HepG2 (cell line): Measurements from ENCODE around the gene LTB4R2. TPM values are rescaled to one million over a fixed set of nuclear protein-coding genes. Genes with fewer than 3 reads are reported as not detected.

Experiments
- ATAD3A ChIP-seq: sonication (generic); formaldehyde crosslinking; IDR thresholded peaks from 2 replicates; pipeline ENCODE4 v1.4.0; 2020; ENCODE audit warnings: missing genetic modification reagents
- CENPT ChIP-seq: sonication (generic); formaldehyde crosslinking; IDR thresholded peaks from 2 replicates; pipeline ENCODE4 v1.8.0; 2022; ENCODE audit warnings: low read depth, mild to moderate bottlenecking, moderate library complexity, missing genetic modification reagents
- GATAD2A ChIP-seq: IDR thresholded peaks from 2 replicates; pipeline ENCODE4 v1.6.1; 2016
- GTF2F1 ChIP-seq: fragments of 150-350 bp; IDR thresholded peaks from 2 replicates; pipeline ENCODE4 v1.6.1; 2014; ENCODE audit warnings: low read length
- KDM1A ChIP-seq: IDR thresholded peaks from 2 replicates; pipeline ENCODE4 v1.6.1; 2016; ENCODE audit warnings: missing compliant biosample characterization
- KMT2A ChIP-seq: sonication (generic); formaldehyde crosslinking; IDR thresholded peaks from 2 replicates; pipeline ENCODE4 v1.4.0; 2020; ENCODE audit warnings: missing genetic modification reagents
- MZF1 ChIP-seq: sonication (generic); formaldehyde crosslinking; IDR thresholded peaks from 2 replicates; pipeline ENCODE4 v1.8.1; 2023; ENCODE audit warnings: mild to moderate bottlenecking, missing genetic modification reagents, borderline replicate concordance
- NFYB ChIP-seq: sonication (generic); formaldehyde crosslinking; IDR thresholded peaks from 2 replicates; pipeline ENCODE4 v1.4.0; 2020; ENCODE audit warnings: missing genetic modification reagents
- PCBP1 ChIP-seq: fragments of 200-400 bp; formaldehyde crosslinking; IDR thresholded peaks from 2 replicates; pipeline ENCODE4 v1.6.1; 2017; ENCODE audit warnings: mild to moderate bottlenecking, low read depth, low read length, borderline replicate concordance
- SMAD1 ChIP-seq: sonication (generic); formaldehyde crosslinking; IDR thresholded peaks from 2 replicates; pipeline ENCODE4 v1.4.0; 2020; ENCODE audit warnings: missing genetic modification reagents, low read depth, mild to moderate bottlenecking, borderline replicate concordance
- TARDBP ChIP-seq: sonication (generic); formaldehyde crosslinking; IDR thresholded peaks from 2 replicates; pipeline ENCODE4 v1.8.0; 2022; ENCODE audit warnings: mild to moderate bottlenecking, missing genetic modification reagents
- TBL1XR1 ChIP-seq: fragments of 150-350 bp; IDR thresholded peaks from 2 replicates; pipeline ENCODE4 v1.6.1; 2014; ENCODE audit warnings: borderline replicate concordance, low read length; ENCODE audit not compliant: partially characterized antibody
- ZFP1 ChIP-seq: IDR thresholded peaks from 2 replicates; pipeline ENCODE4 v1.6.1; 2016
- ZNF383 ChIP-seq: sonication (generic); formaldehyde crosslinking; IDR thresholded peaks from 2 replicates; pipeline ENCODE4 v1.4.0; 2020; ENCODE audit warnings: missing genetic modification reagents, mild to moderate bottlenecking, borderline replicate concordance
- ZNF768 ChIP-seq: sonication (generic); formaldehyde crosslinking; IDR thresholded peaks from 2 replicates; pipeline ENCODE4 v1.4.0; 2020; ENCODE audit warnings: missing genetic modification reagents
- ZSCAN12 ChIP-seq: sonication (generic); formaldehyde crosslinking; IDR thresholded peaks from 2 replicates; pipeline ENCODE4 v1.9.0; 2021; ENCODE audit warnings: mild to moderate bottlenecking, missing genetic modification reagents
- polyA plus RNA-seq, 8 experiments: library from polyadenylated mRNA; depleted of rRNA in 3 of 8; stranded (reverse) in 7 of 8; unstranded in 1 of 8; fragments of >200 nt; fragmentation: Illumina TruSeq in 4 of 8; extraction: Trizol in 4 of 8; gene quantifications; 2 replicates each; pipeline versions ENCODE4 v1.2.1 to v1.2.3, GENCODE V29; 2011 to 2016; ENCODE audit warnings: low read depth in 4 of 8, missing spikeins in 1 of 8, mixed read lengths in 1 of 8; ENCODE audit not compliant: insufficient read depth in 1 of 8
- total RNA-seq, 5 experiments: library from RNA; depleted of rRNA; stranded (reverse); fragments of >200 nt; fragmentation: Illumina TruSeq; extraction: Trizol; gene quantifications; 2 replicates each; pipeline ENCODE4 v1.2.3, GENCODE V29; 2016; ENCODE audit warnings: low read depth in 1 of 5
- TF ChIP-seq, protein P1 (sequence below): sonication (generic); formaldehyde crosslinking; IDR thresholded peaks from 2 replicates; pipeline ENCODE4 v1.4.0; 2020; ENCODE audit warnings: low read depth, mild to moderate bottlenecking, missing genetic modification reagents
- TF ChIP-seq, protein P2 (sequence below): sonication (generic); formaldehyde crosslinking; IDR thresholded peaks from 2 replicates; pipeline ENCODE4 v1.8.0; 2022; ENCODE audit warnings: mild to moderate bottlenecking, missing genetic modification reagents, moderate library complexity
- TF ChIP-seq, protein P3 (sequence below): sonication (generic); formaldehyde crosslinking; IDR thresholded peaks from 2 replicates; pipeline ENCODE4 v1.8.1; 2023; ENCODE audit warnings: mild to moderate bottlenecking, missing genetic modification reagents
- TF ChIP-seq, protein P4 (sequence below): sonication (generic); formaldehyde crosslinking; IDR thresholded peaks from 2 replicates; pipeline ENCODE4 v1.4.0; 2020; ENCODE audit warnings: low read depth, mild to moderate bottlenecking, missing genetic modification reagents
- TF ChIP-seq, protein P5 (sequence below): sonication (generic); formaldehyde crosslinking; IDR thresholded peaks from 2 replicates; pipeline ENCODE4 v1.4.0; 2020; ENCODE audit warnings: missing genetic modification reagents, borderline replicate concordance
- TF ChIP-seq, protein P6 (sequence below): sonication (generic); formaldehyde crosslinking; IDR thresholded peaks from 2 replicates; pipeline ENCODE4 v1.5.0; 2020; ENCODE audit warnings: missing genetic modification reagents

The LTB4R2 gene
- total and polyA plus RNA-seq, 2 of the 13 experiments (the other 11 are each of a cell fraction or from before 2014, with no cell fraction given): 3.9 to 6.9 TPM

DNA sequence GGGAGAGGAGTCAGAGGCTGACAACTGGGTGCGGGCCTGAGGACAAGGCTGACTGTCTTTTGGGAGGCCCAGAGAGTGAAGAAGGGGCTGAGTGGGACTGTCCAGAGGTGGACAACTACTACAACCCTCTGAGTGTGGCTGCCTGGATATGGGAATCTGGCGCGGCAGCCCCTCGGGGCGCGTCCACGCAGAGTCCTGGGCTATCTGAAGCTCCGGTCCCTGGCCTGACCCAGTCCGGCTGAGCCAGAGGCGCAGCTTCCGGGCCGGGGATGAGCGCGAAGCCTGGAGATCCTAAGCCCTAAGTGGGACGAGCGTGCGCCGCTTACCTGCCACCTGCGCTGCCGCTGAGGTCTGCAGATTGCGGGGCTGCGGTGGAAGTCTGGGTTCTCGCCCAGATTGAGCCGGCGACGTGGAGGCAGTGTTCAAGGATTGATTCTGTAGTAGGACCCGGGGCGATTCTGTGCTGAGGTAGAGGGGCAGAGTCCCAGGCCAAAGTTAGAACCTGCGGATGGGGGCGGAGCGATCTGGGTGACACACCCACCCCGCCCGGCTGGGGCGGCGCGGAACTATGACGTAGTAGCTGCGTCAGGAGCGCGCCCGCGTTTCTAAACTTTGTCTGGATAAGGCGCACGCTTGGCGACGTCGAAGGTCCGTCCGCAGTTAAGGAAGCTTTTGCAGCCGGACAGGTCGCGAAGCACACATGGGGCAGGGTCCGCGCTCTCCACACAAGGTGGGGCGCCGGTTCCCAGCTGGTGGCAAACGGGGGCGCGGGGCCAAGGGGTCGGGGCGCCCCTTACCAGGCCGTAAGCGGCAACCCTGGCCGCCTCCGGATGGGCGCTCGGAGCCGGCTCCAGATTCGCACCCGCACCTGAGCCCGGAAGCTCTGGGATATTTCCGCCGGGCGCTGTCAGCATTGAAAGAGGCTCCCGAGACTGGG is 10.4 kb upstream of the LTB4R2 start, which contains the start of the genes DHRS1 and NOP9 (continued):
- TF ChIP-seq, protein P1, sequence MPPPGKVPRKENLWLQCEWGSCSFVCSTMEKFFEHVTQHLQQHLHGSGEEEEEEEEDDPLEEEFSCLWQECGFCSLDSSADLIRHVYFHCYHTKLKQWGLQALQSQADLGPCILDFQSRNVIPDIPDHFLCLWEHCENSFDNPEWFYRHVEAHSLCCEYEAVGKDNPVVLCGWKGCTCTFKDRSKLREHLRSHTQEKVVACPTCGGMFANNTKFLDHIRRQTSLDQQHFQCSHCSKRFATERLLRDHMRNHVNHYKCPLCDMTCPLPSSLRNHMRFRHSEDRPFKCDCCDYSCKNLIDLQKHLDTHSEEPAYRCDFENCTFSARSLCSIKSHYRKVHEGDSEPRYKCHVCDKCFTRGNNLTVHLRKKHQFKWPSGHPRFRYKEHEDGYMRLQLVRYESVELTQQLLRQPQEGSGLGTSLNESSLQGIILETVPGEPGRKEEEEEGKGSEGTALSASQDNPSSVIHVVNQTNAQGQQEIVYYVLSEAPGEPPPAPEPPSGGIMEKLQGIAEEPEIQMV (CRISPR knock-in tag): peak; percentile 96
- TF ChIP-seq NFYB (CRISPR knock-in tag): peak; percentile 59; the same call in 1 of the 2 replicates
- TF ChIP-seq GATAD2A (CRISPR knock-in tag): peak; percentile 79
- peak; percentile 88 for TF ChIP-seq TARDBP (CRISPR knock-in tag)
- TF ChIP-seq, protein P2, sequence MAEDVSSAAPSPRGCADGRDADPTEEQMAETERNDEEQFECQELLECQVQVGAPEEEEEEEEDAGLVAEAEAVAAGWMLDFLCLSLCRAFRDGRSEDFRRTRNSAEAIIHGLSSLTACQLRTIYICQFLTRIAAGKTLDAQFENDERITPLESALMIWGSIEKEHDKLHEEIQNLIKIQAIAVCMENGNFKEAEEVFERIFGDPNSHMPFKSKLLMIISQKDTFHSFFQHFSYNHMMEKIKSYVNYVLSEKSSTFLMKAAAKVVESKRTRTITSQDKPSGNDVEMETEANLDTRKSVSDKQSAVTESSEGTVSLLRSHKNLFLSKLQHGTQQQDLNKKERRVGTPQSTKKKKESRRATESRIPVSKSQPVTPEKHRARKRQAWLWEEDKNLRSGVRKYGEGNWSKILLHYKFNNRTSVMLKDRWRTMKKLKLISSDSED (CRISPR knock-in tag): no peak
- peak; percentile 11; the same call in 1 of the 2 replicates for TF ChIP-seq CENPT
- TF ChIP-seq KMT2A (CRISPR knock-in tag): peak; percentile 99
- peak; percentile 96 for TF ChIP-seq ZSCAN12 (CRISPR knock-in tag)
- TF ChIP-seq, protein P3, sequence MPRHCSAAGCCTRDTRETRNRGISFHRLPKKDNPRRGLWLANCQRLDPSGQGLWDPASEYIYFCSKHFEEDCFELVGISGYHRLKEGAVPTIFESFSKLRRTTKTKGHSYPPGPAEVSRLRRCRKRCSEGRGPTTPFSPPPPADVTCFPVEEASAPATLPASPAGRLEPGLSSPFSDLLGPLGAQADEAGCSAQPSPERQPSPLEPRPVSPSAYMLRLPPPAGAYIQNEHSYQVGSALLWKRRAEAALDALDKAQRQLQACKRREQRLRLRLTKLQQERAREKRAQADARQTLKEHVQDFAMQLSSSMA (CRISPR knock-in tag): peak; percentile 96
- peak; percentile 97 for TF ChIP-seq MZF1
- no peak; the same call in none of the 2 replicates for TF ChIP-seq GTF2F1
- peak; percentile 92 for TF ChIP-seq ZFP1 (CRISPR knock-in tag)
- peak; percentile 99 for TF ChIP-seq SMAD1 (CRISPR knock-in tag)
- TF ChIP-seq ZNF768: peak; percentile 69
- peak; percentile 6; the same call in 1 of the 2 replicates for TF ChIP-seq KDM1A (CRISPR knock-in tag)
- TF ChIP-seq, protein P4, sequence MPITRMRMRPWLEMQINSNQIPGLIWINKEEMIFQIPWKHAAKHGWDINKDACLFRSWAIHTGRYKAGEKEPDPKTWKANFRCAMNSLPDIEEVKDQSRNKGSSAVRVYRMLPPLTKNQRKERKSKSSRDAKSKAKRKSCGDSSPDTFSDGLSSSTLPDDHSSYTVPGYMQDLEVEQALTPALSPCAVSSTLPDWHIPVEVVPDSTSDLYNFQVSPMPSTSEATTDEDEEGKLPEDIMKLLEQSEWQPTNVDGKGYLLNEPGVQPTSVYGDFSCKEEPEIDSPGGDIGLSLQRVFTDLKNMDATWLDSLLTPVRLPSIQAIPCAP: no peak
- TF ChIP-seq TBL1XR1: peak; percentile 12
- TF ChIP-seq, protein P5, sequence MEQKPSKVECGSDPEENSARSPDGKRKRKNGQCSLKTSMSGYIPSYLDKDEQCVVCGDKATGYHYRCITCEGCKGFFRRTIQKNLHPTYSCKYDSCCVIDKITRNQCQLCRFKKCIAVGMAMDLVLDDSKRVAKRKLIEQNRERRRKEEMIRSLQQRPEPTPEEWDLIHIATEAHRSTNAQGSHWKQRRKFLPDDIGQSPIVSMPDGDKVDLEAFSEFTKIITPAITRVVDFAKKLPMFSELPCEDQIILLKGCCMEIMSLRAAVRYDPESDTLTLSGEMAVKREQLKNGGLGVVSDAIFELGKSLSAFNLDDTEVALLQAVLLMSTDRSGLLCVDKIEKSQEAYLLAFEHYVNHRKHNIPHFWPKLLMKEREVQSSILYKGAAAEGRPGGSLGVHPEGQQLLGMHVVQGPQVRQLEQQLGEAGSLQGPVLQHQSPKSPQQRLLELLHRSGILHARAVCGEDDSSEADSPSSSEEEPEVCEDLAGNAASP: peak; percentile 79
- TF ChIP-seq ATAD3A (CRISPR knock-in tag): 0 out of 2 replicates have a peak, but pooled peaks have one; percentile 26
- peak; percentile 82; the same call in 1 of the 2 replicates for TF ChIP-seq PCBP1
- peak; percentile 99; the same call in 1 of the 2 replicates for TF ChIP-seq ZNF383 (CRISPR knock-in tag)
- TF ChIP-seq, protein P6, sequence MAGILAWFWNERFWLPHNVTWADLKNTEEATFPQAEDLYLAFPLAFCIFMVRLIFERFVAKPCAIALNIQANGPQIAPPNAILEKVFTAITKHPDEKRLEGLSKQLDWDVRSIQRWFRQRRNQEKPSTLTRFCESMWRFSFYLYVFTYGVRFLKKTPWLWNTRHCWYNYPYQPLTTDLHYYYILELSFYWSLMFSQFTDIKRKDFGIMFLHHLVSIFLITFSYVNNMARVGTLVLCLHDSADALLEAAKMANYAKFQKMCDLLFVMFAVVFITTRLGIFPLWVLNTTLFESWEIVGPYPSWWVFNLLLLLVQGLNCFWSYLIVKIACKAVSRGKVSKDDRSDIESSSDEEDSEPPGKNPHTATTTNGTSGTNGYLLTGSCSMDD (CRISPR knock-in tag): peak; percentile 95
